ENCODE measurements around the gene NRAP.

GRCh38 chr10:113689057-113689456 lies 25.2 kb upstream of the NRAP start:
- TF ChIP-seq, protein P1, sequence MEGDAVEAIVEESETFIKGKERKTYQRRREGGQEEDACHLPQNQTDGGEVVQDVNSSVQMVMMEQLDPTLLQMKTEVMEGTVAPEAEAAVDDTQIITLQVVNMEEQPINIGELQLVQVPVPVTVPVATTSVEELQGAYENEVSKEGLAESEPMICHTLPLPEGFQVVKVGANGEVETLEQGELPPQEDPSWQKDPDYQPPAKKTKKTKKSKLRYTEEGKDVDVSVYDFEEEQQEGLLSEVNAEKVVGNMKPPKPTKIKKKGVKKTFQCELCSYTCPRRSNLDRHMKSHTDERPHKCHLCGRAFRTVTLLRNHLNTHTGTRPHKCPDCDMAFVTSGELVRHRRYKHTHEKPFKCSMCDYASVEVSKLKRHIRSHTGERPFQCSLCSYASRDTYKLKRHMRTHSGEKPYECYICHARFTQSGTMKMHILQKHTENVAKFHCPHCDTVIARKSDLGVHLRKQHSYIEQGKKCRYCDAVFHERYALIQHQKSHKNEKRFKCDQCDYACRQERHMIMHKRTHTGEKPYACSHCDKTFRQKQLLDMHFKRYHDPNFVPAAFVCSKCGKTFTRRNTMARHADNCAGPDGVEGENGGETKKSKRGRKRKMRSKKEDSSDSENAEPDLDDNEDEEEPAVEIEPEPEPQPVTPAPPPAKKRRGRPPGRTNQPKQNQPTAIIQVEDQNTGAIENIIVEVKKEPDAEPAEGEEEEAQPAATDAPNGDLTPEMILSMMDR (IDR thresholded peaks at IDR 0.05) = no peak
- TF ChIP-seq POLR2A (IDR thresholded peaks at IDR 0.05) = no peak
